Measurements from ENCODE around the gene TRIP13.
"Not testable (repeated sequence)": the region's sequence is repeated elsewhere in the genome, so short reads cannot be mapped to it uniquely, and the experiment has no call there.

The TRIP13 gene

GRCh38 chr5:939368-939767, 46.7 kb downstream of the TRIP13 start:
- no peak for DNase-seq

- DNase-seq, result not testable (repeated sequence)
Measured at GRCh38 chr5:940741-941140, 48.1 kb downstream of the TRIP13 start.

GRCh38 chr5:943201-943917, 50.7 kb downstream of the TRIP13 start:
- DNase-seq, result no peak

- no peak for DNase-seq
Measured at GRCh38 chr5:943918-944620, 51.4 kb downstream of the TRIP13 start.

GRCh38 chr5:944621-944927, 51.9 kb downstream of the TRIP13 start:
- no peak for DNase-seq

- DNase-seq, result no peak
Measured at GRCh38 chr5:944992-945685, 52.5 kb downstream of the TRIP13 start.

GRCh38 chr5:945691-946551, 53.2 kb downstream of the TRIP13 start:
- DNase-seq, result no peak

- DNase-seq, result no peak
Measured at GRCh38 chr5:946720-947625, 54.3 kb downstream of the TRIP13 start.

- DNase-seq, result no peak
Measured at GRCh38 chr5:947626-948471, 55.2 kb downstream of the TRIP13 start.

GRCh38 chr5:948472-949274, 56.0 kb downstream of the TRIP13 start:
- no peak for DNase-seq

GRCh38 chr5:949275-949543, 56.5 kb downstream of the TRIP13 start:
- DNase-seq, result no peak

GRCh38 chr5:949815-950560, 57.3 kb downstream of the TRIP13 start:
- DNase-seq, result no peak

- DNase-seq, result no peak
Measured at GRCh38 chr5:951940-952596, 59.4 kb downstream of the TRIP13 start.

- no peak for DNase-seq
Measured at GRCh38 chr5:952597-953271, 60.0 kb downstream of the TRIP13 start.

- no peak for DNase-seq
Measured at GRCh38 chr5:953535-954449, 61.1 kb downstream of the TRIP13 start.

- no peak for DNase-seq
Measured at GRCh38 chr5:955886-956761, 63.4 kb downstream of the TRIP13 start.

All from NCI-H2029 (cell line).